GM19324 (cell line): ENCODE data around the gene SPATA45.

Experiments used
- ATAC-seq: cut with Tn5 transposase; IDR thresholded peaks from one replicate; pipeline ENCODE4 v1.9.1; 2021; ENCODE audit warnings: mild to moderate bottlenecking, moderate library complexity; ENCODE audit not compliant: unreplicated experiment, low FRiP score

Gene SPATA45

GRCh38 chr1:212783976-212784375, 63.5 kb downstream of the SPATA45 start:
- ATAC-seq: no peak

- ATAC-seq: no peak
These were observed 64.9 kb downstream of the SPATA45 start for GRCh38 chr1:212782422-212783154.

- no peak for ATAC-seq
These were observed 66.2 kb downstream of the SPATA45 start for GRCh38 chr1:212781225-212781624.

DNA sequence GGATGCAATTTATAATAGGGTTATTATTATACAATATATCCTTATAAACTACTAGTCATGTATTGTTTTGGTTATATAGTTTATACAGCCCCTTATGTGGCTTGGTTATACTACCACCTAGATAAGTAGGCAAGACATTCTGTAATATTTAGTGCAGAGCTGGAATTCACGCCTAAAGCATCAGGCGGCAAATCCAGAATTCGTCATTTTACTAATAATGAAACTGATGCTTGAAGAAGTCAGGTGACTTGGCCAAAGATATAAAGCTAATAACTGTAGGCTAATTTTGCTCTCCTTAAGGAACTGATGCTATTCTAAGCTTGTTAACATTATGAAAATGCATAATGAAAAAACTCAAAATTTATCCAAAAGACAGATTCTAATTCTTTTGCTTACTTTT, 66.7 kb downstream of the SPATA45 start:
- no peak for ATAC-seq
